Fibroblast of lung (primary cell): ENCODE data around the gene PCF11. TPM values are rescaled to one million over a fixed set of nuclear protein-coding genes. Genes with fewer than 3 reads are reported as not detected.

Experiments
- DNase-seq, 2 donors: peaks; one replicate each; pipeline versions ENCODE4 v3.0.0 to v3.0.0-alpha.2; 2010; ENCODE audit warnings: low read depth in 2 of 2
- H2AFZ ChIP-seq: 2 replicates; pipeline ENCODE4 v1.5.1; 2012; ENCODE audit warnings: low read length, control low read depth, inconsistent platforms
- H3K27ac ChIP-seq: 2 replicates; pipeline ENCODE4 v1.5.1; 2011; ENCODE audit warnings: low read length, control low read depth; ENCODE audit not compliant: insufficient read depth
- H3K27me3 ChIP-seq: 2 replicates; pipeline ENCODE4 v1.5.1; 2011; ENCODE audit warnings: mild to moderate bottlenecking, low read length; ENCODE audit not compliant: control insufficient read depth, insufficient read depth
- H3K36me3 ChIP-seq: 2 replicates; pipeline ENCODE4 v1.5.1; 2011; ENCODE audit warnings: low read length; ENCODE audit not compliant: control insufficient read depth, insufficient read depth
- H3K4me1 ChIP-seq: 2 replicates; pipeline ENCODE4 v1.5.1; 2011; ENCODE audit warnings: low read length; ENCODE audit not compliant: control insufficient read depth, insufficient read depth; ENCODE audit errors: extremely low read depth
- H3K4me2 ChIP-seq: 2 replicates; pipeline ENCODE4 v1.5.1; 2011; ENCODE audit warnings: low read length, control low read depth; ENCODE audit not compliant: insufficient read depth; ENCODE audit errors: extremely low read depth
- H3K4me3 ChIP-seq, 4 experiments: fragments of 200-600 bp in 1 of 4; sonication (generic) in 1 of 4; replicated peaks in 1 of 4; 2 replicates each; pipeline ENCODE4 v1.5.1; 2011 to 2016; ENCODE audit warnings: low read length in 4 of 4, low read depth in 3 of 4, mild to moderate bottlenecking in 3 of 4, control low read depth in 2 of 4, inconsistent platforms in 1 of 4, mixed read lengths in 1 of 4; ENCODE audit not compliant: insufficient read depth in 1 of 4; ENCODE audit errors: control extremely low read depth in 1 of 4
- H3K79me2 ChIP-seq: 2 replicates; pipeline ENCODE4 v1.5.1; 2012; ENCODE audit warnings: mild to moderate bottlenecking, low read length, inconsistent platforms; ENCODE audit not compliant: control insufficient read depth, insufficient read depth
- H3K9ac ChIP-seq: 2 replicates; pipeline ENCODE4 v1.5.1; 2011; ENCODE audit warnings: mild to moderate bottlenecking, low read length, control low read depth; ENCODE audit not compliant: insufficient read depth
- H3K9me3 ChIP-seq: 2 replicates; pipeline ENCODE4 v1.5.1; 2012; ENCODE audit warnings: low read depth, low read length; ENCODE audit not compliant: control insufficient read depth, insufficient read depth
- H4K20me1 ChIP-seq: 2 replicates; pipeline ENCODE4 v1.5.1; 2011; ENCODE audit warnings: low read length; ENCODE audit not compliant: control insufficient read depth, insufficient read depth; ENCODE audit errors: extremely low read depth
- EZH2 ChIP-seq: IDR thresholded peaks from 2 replicates; pipeline ENCODE4 v1.5.1; 2012; ENCODE audit warnings: low read length, control low read depth, mild to moderate bottlenecking; ENCODE audit errors: missing control alignments
- polyA plus RNA-seq, 2 donors: library from polyadenylated mRNA; depleted of rRNA in 1 of 2; stranded (reverse) in 1 of 2; unstranded in 1 of 2; fragments of >200 nt; gene quantifications; 2 replicates each; pipeline ENCODE4 v1.2.1, GENCODE V29; 2011 to 2012; ENCODE audit warnings: missing spikeins in 1 of 2
- total RNA-seq: library from RNA; depleted of rRNA; stranded (reverse); fragments of >200 nt; gene quantifications from 2 replicates; pipeline ENCODE4 v1.2.1, GENCODE V29; 2014
- TF ChIP-seq, protein P1 (sequence below), 2 donors: IDR thresholded peaks in 1 of 2; conservative IDR thresholded peaks in 1 of 2; 1 replicate in 1 of 2; 2 replicates in 1 of 2; pipeline ENCODE4 v1.5.1; 2011 to 2012; ENCODE audit warnings: low read length in 2 of 2, control low read depth in 1 of 2, inconsistent platforms in 1 of 2, low read depth in 1 of 2, mild to moderate bottlenecking in 1 of 2

PCF11 gene
- total and polyA plus RNA-seq, 2 donors (not counting 1 experiment from before 2014, with no cell fraction given), result 26.6 to 44.8 TPM

DNA sequence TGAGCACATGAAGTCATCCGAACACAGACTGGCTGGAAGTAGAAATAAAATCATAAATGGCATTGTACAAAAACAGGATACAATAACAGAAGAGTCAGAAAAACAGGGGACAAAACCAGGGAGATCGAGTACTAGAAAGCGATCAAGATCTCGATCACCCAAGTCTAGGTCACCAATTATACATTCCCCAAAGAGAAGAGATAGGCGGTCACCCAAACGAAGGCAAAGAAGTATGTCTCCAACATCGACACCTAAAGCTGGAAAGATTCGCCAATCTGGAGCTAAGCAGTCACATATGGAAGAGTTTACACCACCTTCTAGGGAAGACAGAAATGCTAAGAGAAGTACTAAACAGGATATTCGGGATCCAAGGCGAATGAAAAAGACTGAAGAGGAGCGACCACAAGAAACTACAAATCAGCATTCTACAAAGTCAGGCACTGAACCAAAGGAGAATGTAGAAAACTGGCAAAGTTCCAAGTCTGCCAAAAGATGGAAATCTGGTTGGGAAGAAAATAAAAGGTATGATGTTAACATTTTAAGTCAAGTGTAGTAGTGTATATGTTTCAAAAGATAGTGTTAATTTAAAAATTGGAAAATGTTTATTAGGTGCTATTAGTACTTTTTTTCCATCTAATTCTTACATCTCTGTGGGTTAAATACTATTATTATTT lies 9.4 kb downstream of the PCF11 start:
- no peak for DNase-seq
- Histone ChIP-seq H3K9ac (no peak overlapping the region), H3K79me2 (peaks cover 89% of the 10 kb centered on the region), H3K4me3 (no peak overlapping the region), H3K27me3 (no peaks in the 10 kb centered on the region), H3K4me2 (no peak overlapping the region), H3K4me1 (peaks cover 6% of the 10 kb centered on the region), H3K9me3 (no peaks in the 10 kb centered on the region), H4K20me1 (no peaks in the 10 kb centered on the region), H2AFZ (no peak overlapping the region), H3K27ac (no peak overlapping the region), H3K36me3 (peaks cover 29% of the 10 kb centered on the region)
- no peak for TF ChIP-seq EZH2
- TF ChIP-seq, protein P1, sequence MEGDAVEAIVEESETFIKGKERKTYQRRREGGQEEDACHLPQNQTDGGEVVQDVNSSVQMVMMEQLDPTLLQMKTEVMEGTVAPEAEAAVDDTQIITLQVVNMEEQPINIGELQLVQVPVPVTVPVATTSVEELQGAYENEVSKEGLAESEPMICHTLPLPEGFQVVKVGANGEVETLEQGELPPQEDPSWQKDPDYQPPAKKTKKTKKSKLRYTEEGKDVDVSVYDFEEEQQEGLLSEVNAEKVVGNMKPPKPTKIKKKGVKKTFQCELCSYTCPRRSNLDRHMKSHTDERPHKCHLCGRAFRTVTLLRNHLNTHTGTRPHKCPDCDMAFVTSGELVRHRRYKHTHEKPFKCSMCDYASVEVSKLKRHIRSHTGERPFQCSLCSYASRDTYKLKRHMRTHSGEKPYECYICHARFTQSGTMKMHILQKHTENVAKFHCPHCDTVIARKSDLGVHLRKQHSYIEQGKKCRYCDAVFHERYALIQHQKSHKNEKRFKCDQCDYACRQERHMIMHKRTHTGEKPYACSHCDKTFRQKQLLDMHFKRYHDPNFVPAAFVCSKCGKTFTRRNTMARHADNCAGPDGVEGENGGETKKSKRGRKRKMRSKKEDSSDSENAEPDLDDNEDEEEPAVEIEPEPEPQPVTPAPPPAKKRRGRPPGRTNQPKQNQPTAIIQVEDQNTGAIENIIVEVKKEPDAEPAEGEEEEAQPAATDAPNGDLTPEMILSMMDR (conservative IDR thresholded peaks at IDR 0.05 in 1 of 2, IDR thresholded peaks at IDR 0.05 in 1 of 2; ENCODE audit: low read depth in 1 of 2, low read length in 2 of 2), result no peak

DNA sequence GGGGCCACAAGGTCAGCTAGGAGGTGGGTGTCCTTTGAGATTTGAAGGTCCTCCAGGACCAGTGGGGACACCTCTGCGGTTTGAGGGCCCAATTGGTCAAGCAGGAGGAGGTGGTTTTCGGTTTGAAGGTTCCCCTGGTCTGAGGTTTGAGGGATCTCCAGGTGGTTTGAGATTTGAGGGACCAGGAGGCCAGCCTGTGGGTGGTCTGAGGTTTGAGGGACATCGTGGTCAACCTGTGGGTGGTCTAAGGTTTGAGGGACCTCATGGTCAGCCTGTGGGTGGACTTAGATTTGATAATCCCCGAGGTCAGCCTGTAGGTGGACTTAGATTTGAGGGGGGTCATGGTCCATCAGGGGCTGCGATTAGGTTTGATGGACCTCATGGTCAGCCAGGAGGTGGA lies 11.8 kb downstream of the PCF11 start:
- TF ChIP-seq, protein P1 (conservative IDR thresholded peaks at IDR 0.05 in 1 of 2, IDR thresholded peaks at IDR 0.05 in 1 of 2; ENCODE audit: low read depth in 1 of 2, low read length in 2 of 2), result no peak
- no peak for TF ChIP-seq EZH2
- H3K4me2 ChIP-seq, result no peak overlapping the region
- peaks cover 29% of the 10 kb centered on the region for H3K36me3 ChIP-seq
- DNase-seq, result no peak
- peaks cover 6% of the 10 kb centered on the region for H3K4me1 ChIP-seq
- no peaks in the 10 kb centered on the region for H3K27me3 ChIP-seq
- H3K9me3 ChIP-seq, result no peaks in the 10 kb centered on the region
- no peaks in the 10 kb centered on the region for H4K20me1 ChIP-seq
- H3K4me3 ChIP-seq, result no peak overlapping the region
- no peak overlapping the region for H2AFZ ChIP-seq
- H3K27ac ChIP-seq, result no peak overlapping the region
- H3K9ac ChIP-seq, result no peak overlapping the region
- H3K79me2 ChIP-seq, result peaks cover 85% of the 10 kb centered on the region

DNA sequence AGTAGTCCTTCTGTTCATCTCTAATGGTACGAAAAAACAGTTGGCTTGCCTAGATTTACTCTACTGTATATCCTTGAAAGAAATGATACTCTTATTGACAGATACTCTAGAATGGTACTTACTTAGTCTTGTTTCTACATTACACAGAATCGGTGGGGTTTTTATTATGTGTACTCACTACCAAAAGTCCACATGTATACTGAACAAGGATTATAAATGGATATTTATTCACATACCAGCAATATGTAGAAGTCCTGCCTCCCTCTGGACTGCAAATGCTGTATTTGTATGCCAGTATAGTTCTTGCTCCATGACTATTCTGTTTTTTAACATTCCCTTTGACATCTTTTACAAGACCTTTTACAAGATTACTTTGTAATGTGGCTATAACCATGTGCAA lies 13.9 kb downstream of the PCF11 start:
- peaks cover 24% of the 10 kb centered on the region for H3K36me3 ChIP-seq

More for the DNA sequence above, 13.9 kb downstream of the PCF11 start:
- Histone ChIP-seq H3K4me1 (peaks cover 9% of the 10 kb centered on the region), H2AFZ (no peak overlapping the region), H3K4me3 (peak overlapping the region in 2 of 4 experiments; percentile 21 to 40), H4K20me1 (no peaks in the 10 kb centered on the region), H3K27ac (no peak overlapping the region), H3K9me3 (no peaks in the 10 kb centered on the region), H3K27me3 (no peaks in the 10 kb centered on the region), H3K79me2 (peaks cover 89% of the 10 kb centered on the region), H3K4me2 (peak overlapping the region; percentile 2), H3K9ac (no peak overlapping the region)
- DNase-seq, result no peak
- TF ChIP-seq, protein P1 (conservative IDR thresholded peaks at IDR 0.05 in 1 of 2, IDR thresholded peaks at IDR 0.05 in 1 of 2; ENCODE audit: low read depth in 1 of 2, low read length in 2 of 2), result no peak
- TF ChIP-seq EZH2, result no peak
